Fibroblast of skin of abdomen (primary cell): ENCODE results near the gene KIF1B.
"Not testable (repeated sequence)": the region's sequence is repeated elsewhere in the genome, so short reads cannot be mapped to it uniquely, and the experiment has no call there.

Experiments
- DNase-seq: peaks from one replicate; pipeline ENCODE4 v3.0.0-alpha.2; 2013

KIF1B gene

GRCh38 chr1:10195570-10195969 lies 14.8 kb upstream of the KIF1B start:
- DNase-seq = peak; percentile 40

GRCh38 chr1:10196976-10197375 lies 13.4 kb upstream of the KIF1B start:
- peak; percentile 45 for DNase-seq

GRCh38 chr1:10200620-10201019 lies 9.8 kb upstream of the KIF1B start:
- DNase-seq = no peak

- DNase-seq = no peak
Observed at GRCh38 chr1:10204003-10204642, 6.2 kb upstream of the KIF1B start.

GRCh38 chr1:10205206-10205605 lies 5.2 kb upstream of the KIF1B start:
- DNase-seq = not testable (repeated sequence)

- no peak for DNase-seq
Observed at GRCh38 chr1:10207810-10208209, 2.6 kb upstream of the KIF1B start.

GRCh38 chr1:10208537-10208936 lies 1.8 kb upstream of the KIF1B start:
- DNase-seq = no peak

GRCh38 chr1:10209590-10209904 lies 823 bp upstream of the KIF1B start:
- DNase-seq = no peak

- DNase-seq = peak; percentile 88
Observed at GRCh38 chr1:10210841-10211804, 753 bp downstream of the KIF1B start.

GRCh38 chr1:10211805-10212410 lies 1.5 kb downstream of the KIF1B start:
- no peak for DNase-seq

GRCh38 chr1:10212476-10212875 lies 2.1 kb downstream of the KIF1B start:
- DNase-seq = no peak

- DNase-seq = no peak
Observed at GRCh38 chr1:10213186-10213705, 2.9 kb downstream of the KIF1B start.

- DNase-seq = no peak
Observed at GRCh38 chr1:10216090-10216749, 5.8 kb downstream of the KIF1B start.

- DNase-seq = peak; percentile 42
Observed at GRCh38 chr1:10217748-10218441, 7.5 kb downstream of the KIF1B start.

GRCh38 chr1:10220200-10220599 lies 9.8 kb downstream of the KIF1B start:
- DNase-seq = no peak

GRCh38 chr1:10220657-10221056 lies 10.3 kb downstream of the KIF1B start:
- DNase-seq = not testable (repeated sequence)

- DNase-seq = no peak
Observed at GRCh38 chr1:10225573-10225972, 15.2 kb downstream of the KIF1B start.

- DNase-seq = peak; percentile 24
Observed at GRCh38 chr1:10228528-10228927, 18.2 kb downstream of the KIF1B start.

GRCh38 chr1:10229903-10230302 lies 19.5 kb downstream of the KIF1B start:
- no peak for DNase-seq

GRCh38 chr1:10232163-10232562 lies 21.8 kb downstream of the KIF1B start:
- DNase-seq = peak; percentile 33

GRCh38 chr1:10236405-10237156 lies 26.2 kb downstream of the KIF1B start:
- peak; percentile 69 for DNase-seq
